Measurements from ENCODE around the gene HOXC6. TPM values are rescaled to one million over a fixed set of nuclear protein-coding genes. Genes with fewer than 3 reads are reported as not detected.

The HOXC6 gene
- total RNA-seq, 1 donor from 2014 or later, result 0.32 TPM

GRCh38 chr12:53995002-53995377 is 33.2 kb upstream of the HOXC6 start:
- no peak for DNase-seq
- H3K27ac Mint-ChIP-seq (ENCODE audit: unreplicated experiment), result no peak overlapping the region
- no peak overlapping the region for H3K4me3 Mint-ChIP-seq (ENCODE audit: unreplicated experiment)
- peaks cover 55% of the 10 kb centered on the region for H3K27me3 Mint-ChIP-seq (ENCODE audit: unreplicated experiment)
- H3K36me3 Mint-ChIP-seq (ENCODE audit: unreplicated experiment), result no peaks in the 10 kb centered on the region
- H3K4me1 Mint-ChIP-seq (ENCODE audit: low read depth, unreplicated experiment), result no peaks in the 10 kb centered on the region
- TF ChIP-seq, protein P1, sequence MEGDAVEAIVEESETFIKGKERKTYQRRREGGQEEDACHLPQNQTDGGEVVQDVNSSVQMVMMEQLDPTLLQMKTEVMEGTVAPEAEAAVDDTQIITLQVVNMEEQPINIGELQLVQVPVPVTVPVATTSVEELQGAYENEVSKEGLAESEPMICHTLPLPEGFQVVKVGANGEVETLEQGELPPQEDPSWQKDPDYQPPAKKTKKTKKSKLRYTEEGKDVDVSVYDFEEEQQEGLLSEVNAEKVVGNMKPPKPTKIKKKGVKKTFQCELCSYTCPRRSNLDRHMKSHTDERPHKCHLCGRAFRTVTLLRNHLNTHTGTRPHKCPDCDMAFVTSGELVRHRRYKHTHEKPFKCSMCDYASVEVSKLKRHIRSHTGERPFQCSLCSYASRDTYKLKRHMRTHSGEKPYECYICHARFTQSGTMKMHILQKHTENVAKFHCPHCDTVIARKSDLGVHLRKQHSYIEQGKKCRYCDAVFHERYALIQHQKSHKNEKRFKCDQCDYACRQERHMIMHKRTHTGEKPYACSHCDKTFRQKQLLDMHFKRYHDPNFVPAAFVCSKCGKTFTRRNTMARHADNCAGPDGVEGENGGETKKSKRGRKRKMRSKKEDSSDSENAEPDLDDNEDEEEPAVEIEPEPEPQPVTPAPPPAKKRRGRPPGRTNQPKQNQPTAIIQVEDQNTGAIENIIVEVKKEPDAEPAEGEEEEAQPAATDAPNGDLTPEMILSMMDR (IDR thresholded peaks at IDR 0.05; ENCODE audit: partially characterized antibody, unreplicated experiment), result no peak
- H3K9me3 Mint-ChIP-seq (ENCODE audit: unreplicated experiment), result peaks cover 8% of the 10 kb centered on the region

- Mint-ChIP-seq H3K36me3 (ENCODE audit: unreplicated experiment) (no peaks in the 10 kb centered on the region), H3K4me1 (ENCODE audit: low read depth, unreplicated experiment) (no peaks in the 10 kb centered on the region), H3K4me3 (ENCODE audit: unreplicated experiment) (no peak overlapping the region), H3K27me3 (ENCODE audit: unreplicated experiment) (peaks cover 51% of the 10 kb centered on the region), H3K9me3 (ENCODE audit: unreplicated experiment) (peaks cover 5% of the 10 kb centered on the region), H3K27ac (ENCODE audit: unreplicated experiment) (no peak overlapping the region)
- no peak for DNase-seq
- TF ChIP-seq, protein P1 (IDR thresholded peaks at IDR 0.05; ENCODE audit: partially characterized antibody, unreplicated experiment), result no peak
These were observed 32.6 kb upstream of the HOXC6 start for GRCh38 chr12:53995378-53996239.

- TF ChIP-seq, protein P1 (IDR thresholded peaks at IDR 0.05; ENCODE audit: partially characterized antibody, unreplicated experiment), result no peak
- Mint-ChIP-seq H3K9me3 (ENCODE audit: unreplicated experiment) (peaks cover 8% of the 10 kb centered on the region), H3K36me3 (ENCODE audit: unreplicated experiment) (no peaks in the 10 kb centered on the region), H3K27me3 (ENCODE audit: unreplicated experiment) (peaks cover 57% of the 10 kb centered on the region), H3K4me1 (ENCODE audit: low read depth, unreplicated experiment) (no peaks in the 10 kb centered on the region), H3K4me3 (ENCODE audit: unreplicated experiment) (no peak overlapping the region), H3K27ac (ENCODE audit: unreplicated experiment) (no peak overlapping the region)
- no peak for DNase-seq
These were observed 31.7 kb upstream of the HOXC6 start for GRCh38 chr12:53996240-53997203.

GRCh38 chr12:53997204-53998109 is 30.8 kb upstream of the HOXC6 start:
- H3K27me3 Mint-ChIP-seq (ENCODE audit: unreplicated experiment), result peaks cover 56% of the 10 kb centered on the region
- peaks cover 8% of the 10 kb centered on the region for H3K9me3 Mint-ChIP-seq (ENCODE audit: unreplicated experiment)
- H3K27ac Mint-ChIP-seq (ENCODE audit: unreplicated experiment), result no peak overlapping the region
- no peaks in the 10 kb centered on the region for H3K36me3 Mint-ChIP-seq (ENCODE audit: unreplicated experiment)
- TF ChIP-seq, protein P1 (IDR thresholded peaks at IDR 0.05; ENCODE audit: partially characterized antibody, unreplicated experiment), result no peak
- H3K4me1 Mint-ChIP-seq (ENCODE audit: low read depth, unreplicated experiment), result no peaks in the 10 kb centered on the region
- DNase-seq, result peak; percentile 40
- H3K4me3 Mint-ChIP-seq (ENCODE audit: unreplicated experiment), result no peak overlapping the region
